ENCODE results near the gene RIMBP2.

DNA sequence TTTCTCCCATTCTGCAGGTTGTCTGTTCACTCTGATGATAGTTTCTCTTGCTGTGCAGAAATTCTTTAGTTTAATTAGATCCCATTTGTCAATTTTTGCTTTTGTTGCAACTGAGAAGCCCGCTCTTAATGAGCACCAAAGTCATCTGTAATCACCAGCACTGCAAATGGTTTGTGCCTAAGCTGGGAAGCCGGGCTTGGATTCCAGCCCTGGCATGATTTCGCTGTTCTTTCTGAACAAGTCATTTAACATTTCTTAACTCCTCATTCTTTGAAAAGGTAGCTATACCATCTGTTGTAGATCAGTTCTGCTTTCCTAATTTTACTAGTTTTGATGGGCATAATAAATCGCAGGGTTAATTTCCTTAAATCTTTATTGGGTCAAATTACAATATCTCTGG is 346.3 kb downstream of the RIMBP2 start:
- TF ChIP-seq, protein P1, sequence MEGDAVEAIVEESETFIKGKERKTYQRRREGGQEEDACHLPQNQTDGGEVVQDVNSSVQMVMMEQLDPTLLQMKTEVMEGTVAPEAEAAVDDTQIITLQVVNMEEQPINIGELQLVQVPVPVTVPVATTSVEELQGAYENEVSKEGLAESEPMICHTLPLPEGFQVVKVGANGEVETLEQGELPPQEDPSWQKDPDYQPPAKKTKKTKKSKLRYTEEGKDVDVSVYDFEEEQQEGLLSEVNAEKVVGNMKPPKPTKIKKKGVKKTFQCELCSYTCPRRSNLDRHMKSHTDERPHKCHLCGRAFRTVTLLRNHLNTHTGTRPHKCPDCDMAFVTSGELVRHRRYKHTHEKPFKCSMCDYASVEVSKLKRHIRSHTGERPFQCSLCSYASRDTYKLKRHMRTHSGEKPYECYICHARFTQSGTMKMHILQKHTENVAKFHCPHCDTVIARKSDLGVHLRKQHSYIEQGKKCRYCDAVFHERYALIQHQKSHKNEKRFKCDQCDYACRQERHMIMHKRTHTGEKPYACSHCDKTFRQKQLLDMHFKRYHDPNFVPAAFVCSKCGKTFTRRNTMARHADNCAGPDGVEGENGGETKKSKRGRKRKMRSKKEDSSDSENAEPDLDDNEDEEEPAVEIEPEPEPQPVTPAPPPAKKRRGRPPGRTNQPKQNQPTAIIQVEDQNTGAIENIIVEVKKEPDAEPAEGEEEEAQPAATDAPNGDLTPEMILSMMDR (IDR thresholded peaks at IDR 0.05), result no peak
- TF ChIP-seq POLR2A (IDR thresholded peaks at IDR 0.05) (no peak), EP300 (IDR thresholded peaks at IDR 0.05) (no peak)
